HG02943 (cell line): Measurements from ENCODE around the gene CEMIP2.
A peak's percentile ranks its signal among the peaks of the same experiment; 100 is the strongest.

ENCODE experiments used
- ATAC-seq: cut with Tn5 transposase; IDR thresholded peaks from one replicate; pipeline ENCODE4 v1.9.1; 2021; ENCODE audit warnings: mild to moderate bottlenecking, low read depth, moderate library complexity; ENCODE audit not compliant: unreplicated experiment

CEMIP2 gene

DNA sequence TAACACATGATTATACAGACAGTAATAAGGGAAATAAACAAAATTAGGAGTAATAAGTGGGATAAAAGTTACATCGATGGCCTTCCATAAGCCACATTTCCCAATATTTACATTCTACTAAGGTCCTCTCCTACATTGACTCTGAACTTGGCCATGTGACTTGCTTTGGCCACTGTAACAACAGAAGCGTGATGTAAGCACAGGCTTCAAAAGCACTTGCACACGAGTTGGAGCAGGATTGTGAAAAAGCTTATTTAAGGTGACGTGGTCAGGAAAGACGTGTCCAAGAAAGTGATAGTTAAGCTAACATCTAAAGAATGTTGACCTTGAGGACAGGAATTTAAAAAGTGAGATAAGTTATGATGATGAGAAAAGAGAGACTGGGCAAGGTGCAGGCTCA, 9.8 kb upstream of the CEMIP2 start:
- no peak for ATAC-seq

DNA sequence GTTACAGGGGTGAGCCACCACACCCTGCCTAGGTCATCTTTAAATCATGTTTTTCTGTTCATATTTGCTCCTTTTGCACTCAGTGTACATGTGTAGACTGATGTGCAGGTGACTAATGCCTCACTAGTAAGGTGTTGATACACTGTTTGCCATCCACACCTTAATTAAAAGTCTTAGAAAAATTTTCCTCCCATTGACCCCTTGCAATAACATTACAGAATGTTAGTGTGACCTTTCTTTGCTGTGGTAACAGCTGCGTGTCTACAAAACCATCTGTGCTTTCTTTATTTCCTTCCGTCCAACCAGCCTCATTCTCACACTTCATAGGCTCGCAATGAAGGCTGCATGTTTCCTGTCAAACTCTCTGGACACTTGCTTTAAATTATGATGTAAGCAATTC, 6.6 kb upstream of the CEMIP2 start:
- peak; percentile 83 for ATAC-seq

DNA sequence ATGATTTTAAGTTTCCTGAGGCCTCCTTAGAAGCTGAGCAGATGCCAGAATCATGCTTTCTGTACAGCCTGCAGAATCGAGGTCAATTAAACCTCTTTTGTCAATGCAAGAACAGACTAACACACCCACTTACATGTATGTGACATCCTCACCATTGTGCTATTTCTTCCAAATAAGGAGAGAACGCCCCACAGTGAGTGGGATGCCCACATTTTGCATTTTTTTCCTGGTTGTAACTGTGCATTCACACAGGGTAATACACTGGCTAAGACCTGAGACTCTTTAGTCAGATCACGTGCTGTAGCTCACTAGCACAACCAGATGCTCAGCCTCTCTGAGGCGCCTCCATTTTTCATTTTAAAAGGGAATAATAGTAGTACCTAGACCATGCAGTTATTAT, 4.4 kb upstream of the CEMIP2 start:
- ATAC-seq, result no peak

DNA sequence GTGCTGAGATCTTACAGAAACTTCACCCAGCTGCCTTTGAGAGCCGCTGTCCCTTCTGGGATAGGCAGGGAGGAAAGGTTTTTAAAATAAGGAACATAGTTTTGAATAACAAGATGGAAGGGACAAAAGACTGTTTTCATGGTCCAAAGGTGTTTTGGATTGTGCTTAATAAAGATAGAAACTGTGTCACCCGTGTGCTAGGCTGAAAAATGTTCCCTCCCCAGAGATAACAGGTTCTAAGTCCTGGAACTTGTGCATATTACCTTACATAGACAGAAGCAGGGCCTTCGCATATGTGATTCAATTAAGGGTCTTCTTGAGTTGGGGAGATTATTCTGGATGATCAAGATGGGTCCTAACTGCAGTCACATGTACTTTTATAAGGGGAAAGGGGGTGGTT, 1.9 kb upstream of the CEMIP2 start:
- no peak for ATAC-seq

DNA sequence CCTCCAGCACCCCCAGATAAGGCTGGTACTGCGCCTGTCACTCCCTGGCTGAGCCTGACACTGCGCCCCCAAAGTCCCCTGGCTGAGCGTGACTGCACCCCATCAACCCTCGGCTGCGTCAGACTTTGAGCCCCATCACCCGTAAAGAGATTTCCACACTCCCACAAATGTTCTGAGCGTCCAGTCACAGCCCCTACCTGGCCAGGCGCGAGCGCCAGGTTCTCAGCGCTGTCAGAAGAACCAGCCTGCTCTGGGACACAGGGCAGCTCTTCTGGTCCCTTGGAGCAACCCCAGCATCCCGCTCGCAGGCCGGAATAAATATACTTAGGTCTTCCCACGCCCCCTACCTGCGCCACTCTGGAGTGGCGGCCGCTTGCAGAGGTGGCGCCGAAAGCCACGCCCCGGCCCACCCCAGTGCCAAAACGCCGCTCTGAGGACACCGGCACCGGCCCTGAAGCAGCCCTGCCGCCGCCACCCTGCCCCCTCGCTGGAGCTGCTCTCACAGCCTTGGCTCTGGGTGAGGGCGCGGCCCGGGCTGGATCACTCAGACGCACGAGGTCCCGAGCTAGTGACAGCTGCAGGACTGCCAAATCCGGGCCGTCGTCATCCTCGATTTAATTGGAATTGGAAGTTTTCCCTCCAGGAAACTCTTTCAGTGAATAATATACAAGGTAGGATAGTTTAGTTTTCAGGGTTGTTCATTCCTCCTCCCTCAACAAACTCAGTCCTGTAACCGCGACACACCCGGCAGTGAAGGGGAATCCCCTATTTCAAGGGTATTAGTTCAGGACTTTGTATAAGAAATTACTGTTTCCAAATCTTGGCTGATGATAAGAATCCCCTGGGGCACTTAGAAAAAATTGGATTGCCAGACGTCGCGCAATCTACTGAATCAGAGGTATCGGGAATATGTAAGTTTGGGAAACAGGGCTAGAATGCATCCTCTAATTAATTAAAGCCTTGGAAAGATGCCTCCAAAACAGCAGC, 1.2 kb upstream of the CEMIP2 start:
- ATAC-seq, result peak; percentile 47

DNA sequence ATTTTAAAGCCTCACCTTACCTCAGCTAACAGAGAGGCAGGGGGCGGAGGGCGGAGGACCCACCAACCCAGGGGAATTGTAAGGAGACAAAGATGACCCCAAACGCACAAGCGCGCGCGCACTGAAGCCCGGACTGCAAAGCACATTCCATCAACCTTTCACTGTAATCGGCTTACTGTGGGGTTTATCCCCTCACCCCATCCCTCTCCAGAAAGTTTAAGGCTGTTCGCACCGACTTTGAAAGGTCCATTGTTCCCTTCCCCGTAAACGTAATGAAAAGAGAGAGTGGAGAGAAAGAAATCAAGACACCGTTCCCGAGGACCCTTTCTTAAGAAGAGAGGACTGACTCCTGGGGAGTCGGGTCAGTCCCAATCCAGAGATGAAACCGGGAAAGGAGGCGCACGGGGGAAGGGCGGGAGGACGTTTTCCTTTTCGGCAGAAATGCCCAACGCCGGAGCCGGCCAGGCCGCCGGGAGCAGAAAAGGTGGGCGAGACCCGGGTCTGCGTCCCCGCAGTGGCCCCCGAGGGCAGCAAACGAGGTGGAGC, 464 bp downstream of the CEMIP2 start:
- ATAC-seq, result no peak

DNA sequence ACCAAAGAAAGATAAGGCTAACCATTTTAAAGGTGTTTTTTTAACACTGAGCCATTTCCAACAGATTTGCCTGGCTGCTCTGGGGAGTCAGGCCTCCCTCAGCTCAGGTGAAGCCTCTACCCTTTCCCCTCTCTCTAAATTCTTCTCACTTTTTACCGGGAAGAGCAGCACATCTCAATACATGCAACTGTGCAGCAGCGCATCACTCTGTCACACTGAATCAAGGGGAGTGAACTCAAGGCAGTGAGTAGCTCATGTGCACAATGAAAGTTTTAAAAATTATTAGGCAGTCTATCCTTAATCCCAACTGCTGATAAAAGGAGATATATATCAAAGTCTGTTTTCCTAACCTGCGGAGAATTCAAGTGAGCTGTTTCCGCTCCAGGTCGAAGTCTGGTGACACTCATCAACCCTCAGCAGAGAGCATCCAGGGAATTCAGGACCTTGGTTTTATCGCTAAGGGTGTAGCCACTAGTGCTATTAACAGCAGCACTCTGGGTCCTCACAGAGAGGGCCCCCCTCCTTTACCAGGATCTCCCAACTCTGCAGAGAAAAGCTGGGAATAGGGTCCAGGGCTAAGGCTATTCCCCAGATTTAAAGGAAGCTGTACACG, 1.0 kb downstream of the CEMIP2 start:
- no peak for ATAC-seq

DNA sequence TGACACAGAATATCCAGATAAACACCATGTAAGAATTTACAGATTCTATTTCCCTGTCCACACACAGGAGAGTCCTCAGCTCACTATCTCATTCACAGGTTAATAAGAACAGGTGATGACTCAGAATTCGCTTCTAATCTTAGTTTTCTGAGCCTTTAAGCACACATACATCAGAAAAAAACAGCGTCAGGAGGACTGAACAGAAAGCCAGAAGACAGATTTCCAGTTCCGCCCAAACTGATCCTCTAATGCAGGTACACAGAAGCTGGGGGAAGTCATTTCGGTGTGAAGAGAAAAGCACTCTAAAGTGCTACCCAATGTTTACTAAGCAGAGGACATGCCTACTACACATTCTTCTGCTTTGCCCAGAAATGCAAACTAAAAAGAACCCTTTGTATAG, 1.6 kb downstream of the CEMIP2 start:
- no peak for ATAC-seq

DNA sequence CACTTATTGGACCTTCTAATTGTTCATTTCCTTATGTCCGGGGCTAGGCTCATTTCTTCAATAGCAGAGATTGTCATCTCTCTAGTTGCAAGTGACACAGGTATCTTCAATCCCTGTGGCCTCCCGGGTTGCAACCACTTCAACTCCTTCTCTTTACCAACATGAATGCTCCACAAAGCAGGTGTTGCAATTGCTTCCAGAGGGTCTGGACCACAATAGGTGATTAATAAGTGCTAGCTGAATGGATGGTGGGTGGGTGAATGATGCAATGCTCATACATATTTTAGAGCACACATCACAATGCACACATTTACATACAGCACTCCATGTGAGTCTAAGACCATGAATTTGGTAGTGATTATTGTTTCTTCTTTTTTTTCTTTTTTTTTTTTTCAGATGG, 2.6 kb downstream of the CEMIP2 start:
- no peak for ATAC-seq

DNA sequence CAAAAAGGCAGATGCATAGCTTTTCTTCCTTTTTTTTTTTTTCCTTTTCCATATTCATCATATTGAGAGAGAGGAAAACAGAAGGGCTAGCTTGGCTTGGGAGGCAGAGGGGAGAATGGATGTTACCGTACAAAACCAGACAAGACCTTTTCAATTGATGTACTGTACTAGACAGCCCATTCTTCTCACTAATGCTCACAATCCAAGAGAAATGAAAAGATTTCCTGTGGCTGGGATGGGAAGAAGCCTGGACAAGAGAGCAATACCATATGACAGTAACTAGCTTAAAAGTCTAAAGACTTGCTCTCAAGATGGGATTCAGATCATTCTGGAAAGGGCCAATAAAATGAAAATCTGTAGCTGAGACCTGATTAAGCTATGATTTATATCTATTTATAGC, 3.4 kb downstream of the CEMIP2 start:
- no peak for ATAC-seq

DNA sequence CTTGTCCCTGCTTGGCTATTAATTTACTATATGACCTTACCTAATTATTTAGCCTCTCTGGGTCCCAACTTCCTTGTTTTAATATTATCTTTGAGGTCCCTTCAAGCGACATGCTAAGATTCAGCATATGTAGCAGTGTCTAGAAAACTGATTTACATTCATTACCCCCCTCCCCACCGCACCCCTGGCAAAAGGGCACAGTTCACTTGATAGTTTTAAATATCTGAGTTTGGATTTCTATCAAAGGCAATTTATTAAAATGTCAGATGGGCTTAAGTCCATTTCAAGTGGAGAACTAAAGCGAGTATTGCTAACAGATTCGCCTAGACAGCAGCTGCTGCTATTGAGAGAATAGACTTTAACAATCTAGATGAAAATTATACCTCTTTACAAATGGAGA, 3.9 kb downstream of the CEMIP2 start:
- ATAC-seq, result no peak

DNA sequence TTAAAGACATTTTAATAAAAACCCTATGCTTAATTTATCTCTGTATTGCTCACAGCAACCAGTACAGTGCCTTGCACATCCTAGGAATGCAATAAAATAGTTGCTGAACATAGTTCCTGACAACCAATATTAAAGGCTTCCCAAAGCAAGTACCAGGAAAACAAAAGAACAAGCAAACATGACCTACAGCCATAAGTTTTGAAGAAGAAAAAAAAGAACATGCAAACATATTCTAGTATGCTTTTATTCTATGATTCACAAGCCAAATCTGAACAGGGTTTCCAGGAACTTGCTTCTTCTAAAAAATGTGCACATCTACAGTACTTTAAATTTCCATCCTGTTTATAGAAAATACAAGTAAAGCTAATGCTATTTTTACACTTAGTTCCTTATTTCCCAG, 4.5 kb downstream of the CEMIP2 start:
- no peak for ATAC-seq

DNA sequence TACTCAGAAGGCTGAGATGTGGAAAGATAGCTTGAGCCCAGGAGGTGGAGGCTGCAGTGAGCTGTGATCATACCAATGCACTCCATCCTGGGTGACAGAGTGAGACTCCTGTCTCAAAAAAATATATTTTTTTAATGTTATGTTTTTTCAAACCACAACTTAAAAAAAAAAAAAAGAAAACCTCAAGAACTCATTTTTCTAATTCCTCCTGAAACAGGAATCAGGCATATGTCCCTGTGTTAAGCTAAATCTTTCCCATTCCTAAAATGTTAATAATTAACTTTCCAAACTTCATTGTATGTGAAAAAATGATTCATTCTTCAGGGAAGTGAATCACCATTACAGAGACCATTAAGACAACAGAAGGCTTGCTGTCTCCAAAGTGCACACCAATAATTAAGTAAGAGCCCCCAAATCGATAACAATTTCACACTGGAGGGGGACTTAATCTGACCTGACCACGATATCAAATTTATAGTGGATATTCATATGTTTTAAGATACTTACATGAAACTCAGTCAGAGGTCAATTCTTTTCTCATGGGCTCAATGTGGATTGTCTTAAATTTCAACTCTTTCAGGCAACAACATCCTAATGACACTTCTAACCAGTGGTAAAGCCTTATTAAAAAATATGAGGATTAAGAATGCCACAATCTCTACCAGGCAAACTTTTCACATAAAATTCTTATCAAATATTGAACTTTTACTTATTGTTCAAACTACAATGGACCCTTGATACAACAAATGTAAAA, 5.2 kb downstream of the CEMIP2 start:
- no peak for ATAC-seq

DNA sequence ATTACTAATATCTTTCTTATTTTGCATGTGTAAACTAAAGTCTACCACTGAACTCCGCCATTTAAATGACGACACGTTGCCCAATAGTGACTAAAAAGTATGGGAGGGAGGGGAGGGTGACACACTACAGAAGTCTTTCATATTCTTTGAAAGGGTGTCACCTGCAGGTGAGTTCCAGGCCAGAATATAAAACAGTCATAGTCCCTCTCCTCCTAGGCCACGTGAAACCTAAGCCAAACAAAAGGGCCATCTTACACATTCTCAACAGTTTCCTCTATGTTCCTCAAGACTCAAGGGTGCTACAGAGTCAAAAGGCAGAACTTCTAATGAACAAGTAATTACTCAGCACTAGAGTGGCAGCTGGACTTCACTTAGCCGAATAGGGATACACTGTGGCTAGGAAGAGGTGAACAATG, 6.4 kb downstream of the CEMIP2 start:
- ATAC-seq, result no peak

DNA sequence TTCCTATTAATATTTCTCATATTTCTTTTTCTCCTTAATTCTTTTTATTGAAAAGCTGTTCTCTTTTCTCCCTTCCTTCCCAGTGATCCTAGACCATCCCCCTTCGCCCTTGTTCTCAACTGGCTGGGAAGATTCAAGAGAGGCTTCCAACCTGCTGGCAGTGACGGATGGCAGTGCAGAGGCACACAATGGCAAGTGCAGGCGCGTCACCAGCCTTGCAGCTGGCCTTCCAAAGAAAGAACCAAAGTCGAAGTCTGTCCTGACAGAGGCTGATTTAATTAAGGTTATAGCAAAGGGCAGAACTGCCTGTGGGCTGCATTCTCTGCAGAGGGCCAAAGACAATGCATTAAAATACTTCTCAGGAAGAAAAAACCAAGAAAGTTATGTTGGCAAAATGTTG, 7.4 kb downstream of the CEMIP2 start:
- no peak for ATAC-seq

DNA sequence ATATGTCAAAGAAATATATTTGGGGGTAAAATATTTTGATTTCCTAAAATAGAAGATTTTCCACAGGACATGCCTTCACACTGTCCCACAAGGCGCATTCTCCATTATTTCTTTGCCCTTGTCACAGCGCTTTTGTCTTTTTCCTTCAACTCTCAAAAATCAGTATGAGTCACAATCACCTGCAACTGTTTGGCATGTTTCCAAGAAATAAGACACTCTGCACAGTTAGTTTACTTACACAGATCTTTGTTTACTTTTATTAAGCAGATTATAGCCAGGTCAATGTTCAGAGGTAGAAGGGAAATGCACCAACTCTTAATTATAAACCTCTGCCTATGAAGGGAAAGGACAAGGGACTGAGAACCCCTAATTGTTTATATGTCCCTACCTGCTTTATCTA, 9.5 kb downstream of the CEMIP2 start:
- no peak for ATAC-seq

DNA sequence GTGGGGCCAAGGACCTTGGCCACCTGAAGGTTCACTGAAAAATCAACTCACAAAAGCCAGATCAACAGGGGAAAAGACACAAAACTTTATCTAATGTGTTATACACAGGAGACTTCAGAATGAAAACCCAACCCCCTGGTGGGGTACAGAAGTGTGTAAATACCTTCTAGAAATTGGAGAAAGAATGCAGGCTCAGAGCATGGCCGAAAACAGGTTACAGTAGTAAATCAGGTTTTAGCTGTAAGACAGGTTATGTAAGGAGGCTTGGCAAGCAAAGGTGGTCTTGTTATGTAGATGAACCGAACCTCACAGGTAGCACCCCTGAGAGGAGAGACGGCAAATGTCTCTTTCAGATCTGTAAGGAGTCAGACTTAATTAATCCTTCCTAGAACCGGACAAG, 10.0 kb downstream of the CEMIP2 start:
- no peak for ATAC-seq

DNA sequence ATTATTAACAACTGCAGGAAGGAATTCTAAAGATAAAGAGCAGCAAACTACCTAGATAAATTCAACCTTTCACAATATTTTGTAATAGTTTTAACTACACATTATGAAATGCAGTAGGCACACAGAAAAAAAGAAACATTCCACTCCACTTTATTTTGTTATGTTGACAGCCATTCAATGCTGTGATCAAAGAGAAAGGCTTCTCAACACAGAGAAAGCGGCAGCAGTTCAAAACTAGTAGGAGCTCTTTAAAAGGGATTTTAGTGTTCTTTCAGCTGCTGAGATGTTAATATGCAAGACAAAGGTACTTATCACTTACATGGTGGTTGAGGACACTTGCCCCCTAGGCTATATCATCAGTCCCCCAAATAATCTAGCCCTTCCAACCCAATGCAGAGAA, 11.6 kb downstream of the CEMIP2 start:
- no peak for ATAC-seq

DNA sequence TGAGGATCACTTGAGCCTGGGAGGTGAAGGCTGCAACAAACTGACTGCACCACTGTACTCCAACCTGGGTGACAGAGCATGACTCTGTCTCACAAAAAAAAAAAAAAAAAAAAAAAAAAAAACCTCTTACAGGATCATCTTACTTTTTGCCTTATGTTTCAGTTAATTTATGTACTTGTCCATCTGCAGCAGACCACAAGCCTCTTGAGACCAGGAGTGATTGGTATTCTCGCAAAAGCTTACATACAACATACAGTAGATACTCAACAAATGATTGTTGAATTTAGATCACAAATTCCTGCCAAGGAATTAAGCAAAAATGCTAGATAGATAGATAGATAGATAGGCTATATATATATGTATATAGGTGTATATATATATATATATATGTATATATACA, 12.4 kb downstream of the CEMIP2 start:
- no peak for ATAC-seq

DNA sequence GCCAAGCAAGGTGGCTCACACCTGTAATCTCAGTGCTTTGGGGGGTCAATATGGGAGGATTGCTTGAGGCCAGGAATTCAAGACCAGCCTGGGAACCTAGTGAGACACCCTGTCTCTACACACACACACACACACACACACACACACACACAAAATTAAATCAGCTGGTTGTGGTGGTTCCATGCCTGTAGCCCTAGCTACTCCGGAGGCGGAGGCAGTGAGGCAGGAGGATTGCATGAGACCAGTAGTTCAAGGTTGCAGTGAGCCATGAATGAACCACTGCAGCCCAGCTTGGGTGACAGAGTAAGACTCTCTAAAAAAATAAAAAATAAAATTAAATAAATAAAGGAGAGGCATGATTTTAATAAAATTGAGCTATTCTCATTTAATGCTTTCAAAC, 13.1 kb downstream of the CEMIP2 start:
- ATAC-seq, result no peak

DNA sequence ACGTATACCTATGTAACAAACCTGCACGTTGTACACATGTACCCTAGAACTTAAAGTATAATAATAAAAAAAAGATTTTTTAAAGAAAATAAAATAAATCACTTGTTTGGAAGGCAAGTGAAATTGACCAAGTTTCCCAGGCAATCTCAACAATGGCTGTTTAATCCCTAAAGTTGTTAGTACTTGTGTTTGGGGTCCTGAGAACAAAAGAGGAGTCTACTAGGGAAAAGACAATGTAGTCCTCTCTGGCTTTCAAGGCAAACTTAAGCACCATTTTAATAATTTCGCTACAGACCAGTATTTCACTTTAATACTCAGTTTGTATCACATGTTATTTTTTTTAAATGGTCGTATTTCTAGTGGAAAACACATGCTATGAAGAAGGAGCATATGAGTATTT, 14.2 kb downstream of the CEMIP2 start:
- no peak for ATAC-seq
